ENCODE data around the gene GPC5. TPM values are rescaled to one million over a fixed set of nuclear protein-coding genes. Genes with fewer than 3 reads are reported as not detected.

The GPC5 gene
- total RNA-seq, 2 experiments from 2014 or later: 0.14 TPM; not detected in 1

- Mint-ChIP-seq H3K9me3 (no peaks in the 10 kb centered on the region), H3K36me3 (no peaks in the 10 kb centered on the region), H3K27me3 (no peaks in the 10 kb centered on the region), H3K4me3 (no peak overlapping the region), H3K27ac (no peak overlapping the region), H3K4me1 (no peaks in the 10 kb centered on the region)
- no peak for ATAC-seq (ENCODE audit: low read depth)
- POLR2A ChIA-PET: no interaction called here
- DNase-seq: no peak
Measured at GRCh38 chr13:91621161-91621560, 222.7 kb downstream of the GPC5 start.

GRCh38 chr13:91621963-91622362 is 223.5 kb downstream of the GPC5 start:
- no peak overlapping the region for H3K4me3 Mint-ChIP-seq
- ATAC-seq (ENCODE audit: low read depth): no peak
- H3K36me3 Mint-ChIP-seq: no peaks in the 10 kb centered on the region
- no peaks in the 10 kb centered on the region for H3K4me1 Mint-ChIP-seq
- no peaks in the 10 kb centered on the region for H3K9me3 Mint-ChIP-seq
- no peak for DNase-seq
- no peaks in the 10 kb centered on the region for H3K27me3 Mint-ChIP-seq
- H3K27ac Mint-ChIP-seq: no peak overlapping the region
- POLR2A ChIA-PET: no interaction called here

GRCh38 chr13:91622778-91623550 is 224.5 kb downstream of the GPC5 start:
- H3K27me3 Mint-ChIP-seq: no peaks in the 10 kb centered on the region
- no peak overlapping the region for H3K27ac Mint-ChIP-seq
- DNase-seq: no peak
- no peak overlapping the region for H3K4me3 Mint-ChIP-seq
- no peaks in the 10 kb centered on the region for H3K36me3 Mint-ChIP-seq
- no peak for ATAC-seq (ENCODE audit: low read depth)
- no peaks in the 10 kb centered on the region for H3K9me3 Mint-ChIP-seq
- POLR2A ChIA-PET: no interaction called here
- no peaks in the 10 kb centered on the region for H3K4me1 Mint-ChIP-seq

GRCh38 chr13:91627952-91628739 is 229.7 kb downstream of the GPC5 start:
- no peak overlapping the region for H3K27ac Mint-ChIP-seq
- no peak for DNase-seq
- no peaks in the 10 kb centered on the region for H3K9me3 Mint-ChIP-seq
- ATAC-seq (ENCODE audit: low read depth): no peak
- H3K4me3 Mint-ChIP-seq: no peak overlapping the region
- no peaks in the 10 kb centered on the region for H3K36me3 Mint-ChIP-seq
- POLR2A ChIA-PET: no interaction called here
- H3K27me3 Mint-ChIP-seq: no peaks in the 10 kb centered on the region
- H3K4me1 Mint-ChIP-seq: no peaks in the 10 kb centered on the region

GRCh38 chr13:91630946-91631345 is 232.5 kb downstream of the GPC5 start:
- POLR2A ChIA-PET: no interaction called here
- DNase-seq (no peak), ATAC-seq (ENCODE audit: low read depth) (no peak)
- Mint-ChIP-seq H3K27ac (no peak overlapping the region), H3K36me3 (no peaks in the 10 kb centered on the region), H3K4me1 (no peaks in the 10 kb centered on the region), H3K27me3 (no peaks in the 10 kb centered on the region), H3K9me3 (no peaks in the 10 kb centered on the region), H3K4me3 (no peak overlapping the region)

- H3K27ac Mint-ChIP-seq: no peak overlapping the region
- no peaks in the 10 kb centered on the region for H3K4me1 Mint-ChIP-seq
- POLR2A ChIA-PET: no interaction called here
- no peak overlapping the region for H3K4me3 Mint-ChIP-seq
- H3K9me3 Mint-ChIP-seq: no peaks in the 10 kb centered on the region
- DNase-seq (no peak), ATAC-seq (ENCODE audit: low read depth) (no peak)
- H3K36me3 Mint-ChIP-seq: no peaks in the 10 kb centered on the region
- H3K27me3 Mint-ChIP-seq: no peaks in the 10 kb centered on the region
Measured at GRCh38 chr13:91632086-91632485, 233.7 kb downstream of the GPC5 start.

- Mint-ChIP-seq H3K36me3 (no peaks in the 10 kb centered on the region), H3K9me3 (no peaks in the 10 kb centered on the region), H3K27ac (no peak overlapping the region), H3K4me3 (no peak overlapping the region), H3K27me3 (no peaks in the 10 kb centered on the region), H3K4me1 (no peaks in the 10 kb centered on the region)
- DNase-seq: no peak
- no peak for ATAC-seq (ENCODE audit: low read depth)
- POLR2A ChIA-PET: no interaction called here
Measured at GRCh38 chr13:91639330-91639729, 240.9 kb downstream of the GPC5 start.

GRCh38 chr13:91643394-91643793 is 245.0 kb downstream of the GPC5 start:
- H3K9me3 Mint-ChIP-seq: no peaks in the 10 kb centered on the region
- no peaks in the 10 kb centered on the region for H3K27me3 Mint-ChIP-seq
- ATAC-seq (ENCODE audit: low read depth) (no peak), DNase-seq (no peak)
- no peak overlapping the region for H3K4me3 Mint-ChIP-seq
- POLR2A ChIA-PET: no interaction called here
- no peak overlapping the region for H3K27ac Mint-ChIP-seq
- H3K4me1 Mint-ChIP-seq: no peaks in the 10 kb centered on the region
- no peaks in the 10 kb centered on the region for H3K36me3 Mint-ChIP-seq

GRCh38 chr13:91644806-91645205 is 246.4 kb downstream of the GPC5 start:
- no peaks in the 10 kb centered on the region for H3K27me3 Mint-ChIP-seq
- no peak for ATAC-seq (ENCODE audit: low read depth)
- no peaks in the 10 kb centered on the region for H3K4me1 Mint-ChIP-seq
- POLR2A ChIA-PET: no interaction called here
- no peak overlapping the region for H3K27ac Mint-ChIP-seq
- no peaks in the 10 kb centered on the region for H3K36me3 Mint-ChIP-seq
- peaks cover 1% of the 10 kb centered on the region for H3K9me3 Mint-ChIP-seq
- no peak overlapping the region for H3K4me3 Mint-ChIP-seq
- DNase-seq: no peak

GRCh38 chr13:91647361-91647990 is 249.1 kb downstream of the GPC5 start:
- no peak for DNase-seq
- POLR2A ChIA-PET: no interaction called here
- no peak overlapping the region for H3K27ac Mint-ChIP-seq
- no peak overlapping the region for H3K4me3 Mint-ChIP-seq
- no peak for ATAC-seq (ENCODE audit: low read depth)
- no peaks in the 10 kb centered on the region for H3K4me1 Mint-ChIP-seq
- H3K27me3 Mint-ChIP-seq: no peaks in the 10 kb centered on the region
- H3K36me3 Mint-ChIP-seq: no peaks in the 10 kb centered on the region
- peaks cover 1% of the 10 kb centered on the region for H3K9me3 Mint-ChIP-seq

- Mint-ChIP-seq H3K36me3 (no peaks in the 10 kb centered on the region), H3K4me1 (no peaks in the 10 kb centered on the region), H3K27ac (no peak overlapping the region), H3K4me3 (no peak overlapping the region), H3K27me3 (no peaks in the 10 kb centered on the region), H3K9me3 (peaks cover 1% of the 10 kb centered on the region)
- ATAC-seq (ENCODE audit: low read depth) (no peak), DNase-seq (no peak)
- POLR2A ChIA-PET: no interaction called here
Measured at GRCh38 chr13:91648012-91648411, 249.6 kb downstream of the GPC5 start.

GRCh38 chr13:91649456-91649855 is 251.0 kb downstream of the GPC5 start:
- Mint-ChIP-seq H3K4me1 (no peaks in the 10 kb centered on the region), H3K9me3 (peaks cover 1% of the 10 kb centered on the region), H3K4me3 (no peak overlapping the region), H3K27me3 (no peaks in the 10 kb centered on the region), H3K27ac (no peak overlapping the region), H3K36me3 (no peaks in the 10 kb centered on the region)
- POLR2A ChIA-PET: no interaction called here
- no peak for ATAC-seq (ENCODE audit: low read depth)
- no peak for DNase-seq

- POLR2A ChIA-PET: no interaction called here
- Mint-ChIP-seq H3K4me1 (no peaks in the 10 kb centered on the region), H3K9me3 (peaks cover 1% of the 10 kb centered on the region), H3K4me3 (no peak overlapping the region), H3K27ac (no peak overlapping the region), H3K27me3 (no peaks in the 10 kb centered on the region), H3K36me3 (no peaks in the 10 kb centered on the region)
- DNase-seq: no peak
- ATAC-seq (ENCODE audit: low read depth): no peak
Measured at GRCh38 chr13:91652404-91653301, 254.2 kb downstream of the GPC5 start.
